IPS DF 4.7 (cell line): ENCODE data around the gene PCSK1N.
"Not testable (repeated sequence)": the region's sequence is repeated elsewhere in the genome, so short reads cannot be mapped to it uniquely, and the experiment has no call there.

Experiments used
- DNase-seq: peaks from one replicate; pipeline ENCODE4 v3.0.0-alpha.2; 2013; ENCODE audit warnings: low spot score; ENCODE audit errors: extremely low read depth

The PCSK1N gene

DNA sequence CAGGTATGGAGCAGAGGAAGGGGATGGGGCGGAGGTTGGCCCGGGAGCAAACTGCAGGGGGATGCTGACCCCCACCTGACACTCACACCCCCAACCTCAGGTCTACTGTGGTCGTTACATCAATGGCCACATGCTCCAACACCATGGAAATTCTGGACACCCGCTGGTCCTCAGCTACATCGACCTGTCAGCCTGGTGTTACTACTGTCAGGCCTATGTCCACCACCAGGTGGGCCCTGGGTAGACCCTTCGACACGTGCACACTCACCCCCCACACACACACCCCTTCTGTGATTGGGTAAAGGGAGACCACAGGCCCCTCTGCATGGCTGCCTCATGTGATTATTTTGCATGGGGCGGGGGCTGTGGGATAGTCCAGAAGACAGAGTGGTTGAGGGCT is 11.3 kb downstream of the PCSK1N start:
- DNase-seq: no peak

DNA sequence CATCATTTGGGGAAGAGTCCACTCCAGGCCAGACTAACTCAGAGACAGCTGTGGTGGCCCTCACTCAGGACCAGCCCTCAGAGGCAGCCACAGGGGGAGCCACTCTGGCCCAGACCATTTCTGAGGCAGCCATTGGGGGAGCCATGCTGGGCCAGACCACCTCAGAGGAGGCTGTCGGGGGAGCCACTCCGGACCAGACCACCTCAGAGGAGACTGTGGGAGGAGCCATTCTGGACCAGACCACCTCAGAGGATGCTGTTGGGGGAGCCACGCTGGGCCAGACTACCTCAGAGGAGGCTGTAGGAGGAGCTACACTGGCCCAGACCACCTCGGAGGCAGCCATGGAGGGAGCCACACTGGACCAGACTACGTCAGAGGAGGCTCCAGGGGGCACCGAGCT is 12.4 kb downstream of the PCSK1N start:
- DNase-seq: no peak

DNA sequence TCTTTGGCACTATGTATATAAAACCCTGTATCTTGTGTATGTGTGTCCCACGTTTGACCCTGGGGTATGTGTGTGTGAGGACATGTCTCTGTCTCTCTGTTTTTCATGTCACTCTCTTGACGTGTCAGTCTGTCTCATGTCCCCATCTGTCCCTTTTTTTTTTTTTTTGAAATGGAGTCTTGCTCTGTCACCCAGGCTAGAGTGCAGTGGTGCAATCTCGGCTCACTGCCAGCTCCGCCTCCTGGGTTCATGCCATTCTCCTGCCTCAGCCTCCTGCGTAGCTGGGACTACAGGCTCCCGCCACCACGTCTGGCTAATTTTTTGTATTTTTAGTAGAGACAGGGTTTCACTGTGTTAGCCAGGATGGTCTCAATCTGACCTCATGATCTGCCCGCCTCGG is 16.0 kb downstream of the PCSK1N start:
- DNase-seq: not testable (repeated sequence)

DNA sequence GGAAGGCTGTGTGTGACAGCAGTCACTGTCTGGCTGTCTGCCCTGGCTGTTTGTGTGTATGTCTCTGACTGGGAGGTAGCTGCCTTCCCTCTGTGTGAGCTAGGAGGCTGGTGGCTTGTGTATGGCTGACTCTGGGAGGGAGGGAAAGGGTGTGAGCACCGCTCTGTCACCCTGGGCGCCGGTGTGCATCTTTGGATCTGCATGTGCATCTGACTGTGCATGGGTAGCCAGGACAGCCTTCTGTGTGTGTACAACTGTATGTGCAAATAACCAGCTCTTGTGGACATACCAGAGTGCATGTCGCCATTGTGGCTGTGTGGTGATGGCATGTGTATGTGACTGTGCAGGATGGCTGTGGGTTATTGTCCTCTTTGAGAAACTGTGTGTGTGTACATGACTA is 16.5 kb downstream of the PCSK1N start:
- no peak for DNase-seq

DNA sequence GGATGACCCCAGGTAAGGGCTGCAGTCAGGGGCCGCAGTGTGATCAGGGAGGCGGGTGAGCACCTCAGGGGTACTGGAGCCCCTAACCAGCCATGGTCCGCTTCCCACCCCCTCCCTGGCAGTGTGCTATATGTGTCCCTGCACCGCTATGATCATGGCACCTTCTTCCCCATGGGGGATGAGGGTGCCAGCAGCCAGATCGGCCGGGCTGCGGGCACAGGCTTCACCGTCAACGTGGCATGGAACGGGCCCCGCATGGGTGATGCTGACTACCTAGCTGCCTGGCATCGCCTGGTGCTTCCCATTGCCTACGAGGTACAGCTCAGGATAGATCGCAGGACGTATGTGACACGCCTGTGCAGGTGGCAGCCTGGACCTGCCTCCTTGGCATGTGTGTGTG is 17.3 kb downstream of the PCSK1N start:
- no peak for DNase-seq

DNA sequence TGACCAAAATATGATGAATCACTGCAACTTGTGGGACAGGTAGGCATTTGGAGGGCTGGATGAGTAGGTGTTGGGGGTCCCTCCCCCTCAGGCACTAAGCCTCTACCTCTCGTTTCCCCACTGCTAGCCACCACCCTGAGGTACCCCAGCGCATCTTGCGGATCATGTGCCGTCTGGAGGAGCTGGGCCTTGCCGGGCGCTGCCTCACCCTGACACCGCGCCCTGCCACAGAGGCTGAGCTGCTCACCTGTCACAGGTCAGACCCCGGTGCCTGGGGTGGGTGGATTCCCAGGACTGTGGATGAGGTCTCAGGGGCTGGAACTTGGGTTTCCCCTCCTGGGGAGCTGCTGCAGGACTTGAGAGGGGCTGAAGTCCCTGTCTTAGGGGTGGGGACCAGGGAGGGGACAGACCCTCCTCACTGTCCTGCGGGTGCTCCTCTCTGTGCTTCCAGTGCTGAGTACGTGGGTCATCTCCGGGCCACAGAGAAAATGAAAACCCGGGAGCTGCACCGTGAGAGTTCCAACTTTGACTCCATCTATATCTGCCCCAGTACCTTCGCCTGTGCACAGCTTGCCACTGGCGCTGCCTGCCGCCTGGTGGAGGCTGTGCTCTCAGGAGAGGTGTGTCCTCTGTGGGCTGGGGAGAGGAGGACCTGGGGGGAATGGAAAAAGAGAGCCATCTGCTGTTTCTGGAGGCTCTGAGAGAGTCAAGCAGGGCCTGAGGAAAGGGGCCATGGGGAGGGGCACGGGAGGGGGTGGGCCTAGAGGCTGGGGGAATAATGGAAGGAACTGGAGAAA is 19.2 kb downstream of the PCSK1N start:
- DNase-seq: no peak

DNA sequence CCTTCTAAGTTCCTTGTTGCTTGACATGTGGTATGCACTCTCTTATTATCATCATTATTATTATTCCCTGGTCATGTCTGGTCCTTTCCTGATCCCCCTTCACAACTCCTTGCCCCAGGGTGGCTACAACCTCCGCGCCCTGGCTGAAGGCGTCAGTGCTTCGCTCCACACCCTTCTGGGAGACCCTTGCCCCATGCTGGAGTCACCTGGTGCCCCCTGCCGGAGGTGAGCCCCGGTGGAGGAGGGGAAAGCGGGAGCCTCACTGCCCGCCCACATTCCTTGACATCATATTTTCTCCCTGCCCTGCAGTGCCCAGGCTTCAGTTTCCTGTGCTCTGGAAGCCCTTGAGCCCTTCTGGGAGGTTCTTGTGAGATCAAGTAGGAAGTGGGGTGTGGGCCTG is 20.1 kb downstream of the PCSK1N start:
- DNase-seq: no peak

DNA sequence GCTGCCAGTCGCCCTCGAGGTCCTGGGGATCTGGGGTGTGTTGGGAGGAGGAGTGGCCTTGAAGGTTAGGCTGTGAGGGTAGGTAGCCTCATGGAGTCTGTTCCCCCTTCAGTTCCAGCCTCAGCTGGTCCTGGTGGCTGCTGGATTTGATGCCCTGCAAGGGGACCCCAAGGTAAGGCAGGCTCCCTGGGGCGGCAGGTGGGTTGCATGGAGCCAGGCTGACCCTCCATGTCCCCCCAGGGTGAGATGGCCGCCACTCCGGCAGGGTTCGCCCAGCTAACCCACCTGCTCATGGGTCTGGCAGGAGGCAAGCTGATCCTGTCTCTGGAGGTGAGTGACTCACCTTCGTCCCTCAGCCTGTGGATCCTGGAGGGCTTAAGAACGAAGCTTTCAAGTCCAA is 20.7 kb downstream of the PCSK1N start:
- DNase-seq: no peak

DNA sequence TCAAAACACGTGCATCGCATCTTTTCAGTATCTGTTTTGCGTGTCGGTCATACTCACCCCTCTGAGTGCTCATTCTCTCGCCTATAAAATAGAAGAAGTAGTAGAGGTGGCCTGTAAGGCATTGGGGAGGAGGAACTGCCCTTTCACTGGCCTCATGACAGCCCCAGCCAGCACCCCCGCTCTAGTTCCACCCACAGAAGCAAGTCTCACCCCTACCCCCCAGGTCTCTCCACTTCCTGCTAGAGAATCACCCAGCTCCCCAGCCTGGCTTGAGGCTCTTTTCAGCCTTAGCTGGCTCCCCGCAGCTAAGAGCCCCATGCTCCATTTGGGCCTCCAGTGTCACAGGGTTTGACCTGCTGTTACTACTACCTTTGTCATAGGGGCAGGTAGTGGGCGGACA is 21.8 kb downstream of the PCSK1N start:
- DNase-seq: no peak

DNA sequence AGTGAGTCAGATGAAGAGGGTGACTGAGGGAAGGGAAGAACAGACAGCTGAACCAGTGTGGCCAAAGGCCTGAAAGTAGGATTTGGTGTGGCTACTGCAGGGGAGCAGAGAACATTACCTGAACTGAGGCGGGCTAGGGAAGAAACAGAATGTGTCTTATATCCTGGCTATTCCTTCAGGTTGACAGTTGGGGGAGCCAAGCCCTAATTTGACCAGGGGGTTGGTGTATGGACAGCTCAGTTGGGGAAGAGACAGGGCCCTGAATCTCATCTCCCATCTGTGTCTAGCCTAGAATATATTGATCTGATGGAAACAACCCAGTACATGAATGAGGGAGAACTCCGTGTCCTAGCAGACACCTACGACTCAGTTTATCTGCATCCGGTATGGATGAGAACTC is 29.3 kb downstream of the PCSK1N start:
- DNase-seq: no peak

DNA sequence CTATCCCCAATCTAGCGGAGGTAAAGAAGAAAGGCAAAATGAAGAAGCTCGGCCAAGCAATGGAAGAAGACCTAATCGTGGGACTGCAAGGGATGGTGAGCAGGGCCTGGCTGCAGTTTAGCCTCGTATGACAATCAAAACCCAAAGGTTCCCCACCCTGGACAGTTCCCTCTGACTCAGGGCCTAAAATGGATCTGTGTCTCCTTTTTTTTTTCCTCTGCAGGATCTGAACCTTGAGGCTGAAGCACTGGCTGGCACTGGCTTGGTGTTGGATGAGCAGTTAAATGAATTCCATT is 32.6 kb downstream of the PCSK1N start:
- DNase-seq: no peak

DNA sequence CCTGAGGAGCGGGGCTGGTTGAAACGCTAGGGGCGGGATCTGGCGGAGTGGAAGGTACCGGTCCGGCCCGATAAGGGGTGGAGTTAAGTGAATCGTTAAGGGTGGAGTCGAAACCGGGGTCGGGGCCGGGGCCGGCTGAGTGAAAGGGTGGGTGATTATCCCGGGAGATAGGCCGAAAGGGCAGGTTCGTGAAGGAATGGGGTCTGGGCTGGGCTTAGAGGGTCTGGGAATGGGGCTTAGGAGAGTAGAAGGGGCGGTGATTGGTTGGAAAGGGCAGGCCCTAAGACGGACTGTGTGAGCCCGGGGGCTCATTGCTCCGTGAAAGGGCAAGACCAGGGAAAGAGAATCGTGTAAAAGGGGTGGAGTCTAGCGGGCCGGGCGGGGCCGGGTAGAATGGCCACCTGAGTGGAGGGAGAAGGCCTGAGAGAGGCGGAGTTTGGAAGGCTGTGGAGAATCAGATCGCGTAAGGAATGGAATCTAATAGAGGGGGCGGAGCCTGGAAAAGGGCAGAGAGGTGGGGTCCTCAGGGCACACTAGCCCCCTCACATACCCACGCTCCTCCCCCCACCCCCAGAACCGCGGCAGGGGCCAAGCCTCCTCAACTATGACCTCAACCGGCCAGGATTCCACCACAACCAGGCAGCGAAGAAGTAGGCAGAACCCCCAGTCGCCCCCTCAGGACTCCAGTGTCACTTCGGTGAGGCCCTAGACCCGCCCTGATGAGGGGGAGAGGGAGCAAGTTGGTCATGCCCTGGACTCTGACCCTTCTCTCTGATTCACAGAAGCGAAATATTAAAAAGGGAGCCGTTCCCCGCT is 33.1 kb downstream of the PCSK1N start:
- DNase-seq: no peak

DNA sequence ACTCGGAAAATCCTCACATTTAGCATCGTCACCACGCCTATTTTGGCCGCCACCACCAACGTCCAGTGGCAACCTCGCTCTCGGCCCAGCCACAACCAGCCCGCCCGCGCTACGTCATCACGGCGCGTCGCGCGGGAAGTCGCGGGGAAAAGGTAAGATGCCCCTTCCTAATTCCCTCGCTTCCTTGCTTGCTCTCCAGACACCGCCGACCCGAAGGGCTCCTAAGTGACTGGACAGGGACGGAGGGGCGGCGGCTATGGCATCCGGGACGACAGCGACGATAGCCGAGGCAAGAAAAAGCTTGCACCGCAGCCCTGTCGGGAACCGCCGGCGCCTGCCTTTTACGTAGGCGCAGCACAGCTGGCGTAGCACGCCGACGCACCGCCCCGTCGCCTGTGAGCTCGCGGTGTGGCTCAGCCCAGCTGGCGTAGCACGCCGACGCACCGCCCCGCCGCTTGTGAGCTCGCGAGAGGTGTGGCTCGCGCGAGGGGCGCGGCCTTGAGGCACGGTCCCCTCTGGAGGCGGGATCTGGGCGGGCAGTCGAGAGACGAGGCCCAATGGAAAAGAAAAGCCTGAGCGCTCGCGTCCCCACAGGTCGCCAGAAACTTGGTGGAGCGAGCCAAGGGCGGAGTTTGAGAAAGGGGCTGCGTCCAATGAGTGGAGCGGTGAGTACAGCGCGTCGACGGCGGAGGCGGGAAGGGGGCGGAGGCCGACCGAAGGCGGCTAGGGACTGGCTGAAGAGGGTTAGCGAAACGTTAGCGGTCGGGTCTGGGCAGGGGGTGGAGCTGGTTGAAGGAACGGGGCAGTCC is 33.9 kb downstream of the PCSK1N start, which contains the start of gene HDAC6:
HDAC6 (plus strand) TSS at position 788 of the 809 bp plus-strand sequence. CDS start 626 bp downstream, outside the sequence.
- DNase-seq: peak; percentile 79

DNA sequence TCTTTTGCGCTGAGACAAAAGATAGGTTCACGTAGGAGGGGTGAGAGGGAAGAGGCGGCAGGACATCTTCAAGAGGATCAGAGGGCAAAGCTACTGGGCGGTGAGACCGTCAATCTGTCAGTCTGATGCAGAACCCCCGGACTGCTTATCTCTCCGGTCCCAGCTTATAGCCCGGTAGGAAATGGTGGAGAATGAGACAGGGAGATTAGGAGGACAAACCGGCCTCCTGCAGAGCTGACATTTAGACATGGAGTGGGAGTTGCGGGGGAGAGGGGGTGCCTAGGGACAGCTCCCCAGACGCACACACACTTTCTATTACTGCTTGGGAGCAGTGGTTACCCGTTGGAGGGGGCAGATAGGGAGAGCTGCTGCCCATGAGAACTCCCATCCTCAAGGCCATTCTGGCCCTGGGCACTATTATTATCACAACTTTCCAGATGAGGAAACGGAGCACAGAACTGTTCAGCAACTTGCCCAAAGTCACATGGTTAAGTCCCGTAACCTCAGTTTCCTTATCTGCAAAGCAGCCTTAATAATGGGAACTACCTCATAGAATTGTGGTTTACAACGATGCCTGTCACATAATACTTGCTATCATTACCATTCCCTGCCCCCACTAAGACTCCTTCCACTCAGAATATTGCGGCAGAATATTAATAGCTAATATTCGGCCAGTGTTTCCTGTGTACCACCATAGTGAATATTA is 34.7 kb downstream of the PCSK1N start:
- no peak for DNase-seq

DNA sequence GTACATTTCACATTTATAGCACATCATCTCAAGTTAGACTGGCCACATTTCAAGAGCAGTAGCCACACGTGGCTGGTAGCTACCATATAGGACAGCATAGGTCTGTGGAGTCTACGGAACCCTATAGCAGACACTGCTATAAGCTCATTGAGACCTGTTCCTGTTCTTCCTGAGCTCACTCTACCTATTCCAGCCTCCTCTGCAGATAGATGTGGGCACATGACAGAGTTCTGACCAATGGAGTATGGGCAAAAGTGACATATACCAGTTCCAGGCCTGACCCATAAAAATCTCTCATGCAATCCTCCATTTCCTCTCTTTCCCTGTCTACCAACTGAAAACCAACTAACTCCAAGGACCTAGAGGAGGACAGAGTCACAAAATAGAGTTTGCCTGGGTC is 37.1 kb downstream of the PCSK1N start:
- DNase-seq: no peak

DNA sequence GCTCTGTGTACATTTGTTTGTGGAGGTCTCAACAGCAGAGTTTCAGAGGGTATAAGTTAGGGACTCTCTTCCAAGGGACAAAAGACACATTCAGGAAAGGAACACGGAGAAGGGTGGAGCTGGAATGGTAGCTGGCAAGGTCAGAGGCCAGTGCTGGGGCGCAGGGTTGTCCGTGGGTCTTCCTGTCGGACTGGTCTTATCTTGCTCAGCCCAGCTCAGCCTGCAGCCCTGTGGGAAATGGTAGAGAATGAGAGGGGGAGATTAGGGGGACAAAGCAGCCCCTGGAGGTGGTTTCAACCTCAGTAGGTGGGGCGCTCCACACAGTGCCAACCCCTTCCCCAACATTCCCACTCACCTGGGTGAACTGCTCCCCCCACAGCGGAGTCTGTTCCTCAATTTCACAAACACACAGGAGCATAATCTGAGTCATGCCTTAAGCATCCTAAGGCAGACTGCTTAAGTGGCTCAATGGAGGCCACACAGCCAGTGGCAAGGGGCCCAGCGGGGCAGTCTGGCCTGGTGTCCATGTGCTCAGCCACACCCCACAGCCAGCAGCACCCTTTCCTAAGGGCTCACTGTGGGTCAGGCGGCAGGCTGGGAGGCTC is 40.4 kb downstream of the PCSK1N start:
- no peak for DNase-seq

DNA sequence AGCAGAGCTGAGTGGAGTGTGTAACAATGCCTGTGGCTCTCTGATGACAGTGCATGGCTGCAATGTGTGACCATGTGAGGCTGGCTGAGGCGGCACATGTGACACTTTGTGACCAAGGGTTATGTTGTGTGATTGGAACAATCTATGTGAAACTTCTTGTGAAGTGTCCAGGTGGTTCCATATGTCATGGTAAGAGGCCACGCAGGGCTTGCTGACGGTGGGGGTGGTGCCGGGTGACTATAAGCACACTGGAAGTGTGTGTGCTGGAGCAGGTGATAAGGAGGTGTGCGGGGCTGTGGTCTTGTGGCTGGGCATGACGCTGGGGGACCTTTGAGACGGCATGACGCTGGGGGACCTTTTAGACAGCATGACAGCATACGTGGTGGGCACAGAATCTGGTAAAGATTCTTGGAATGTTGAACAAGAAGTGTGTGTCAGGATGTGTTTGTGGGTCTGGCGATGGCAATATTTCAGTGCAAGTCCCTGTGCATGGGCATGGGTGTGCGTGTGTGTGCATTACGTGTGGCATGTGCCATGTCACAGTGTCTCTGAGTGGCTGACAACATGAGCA is 41.0 kb downstream of the PCSK1N start:
- no peak for DNase-seq

DNA sequence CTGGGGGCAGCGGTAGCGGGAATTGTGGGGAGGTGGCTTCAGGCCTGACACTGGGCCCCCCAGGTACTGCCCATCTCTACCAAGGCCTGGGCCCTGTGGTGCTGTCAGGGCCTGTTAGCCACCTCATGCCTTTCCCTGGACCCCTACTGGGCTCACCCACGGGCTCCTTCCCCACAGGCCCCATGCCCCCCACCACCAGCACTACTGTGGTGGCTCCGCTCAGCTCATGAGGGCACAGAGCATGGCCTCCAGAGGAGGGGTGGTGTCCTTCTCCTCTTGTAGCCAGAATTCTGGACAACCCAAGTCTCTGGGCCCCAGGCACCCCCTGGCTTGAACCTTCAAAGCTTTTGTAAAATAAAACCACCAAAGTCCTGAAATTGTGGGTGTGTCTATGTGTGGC is 41.5 kb downstream of the PCSK1N start:
- DNase-seq: no peak

DNA sequence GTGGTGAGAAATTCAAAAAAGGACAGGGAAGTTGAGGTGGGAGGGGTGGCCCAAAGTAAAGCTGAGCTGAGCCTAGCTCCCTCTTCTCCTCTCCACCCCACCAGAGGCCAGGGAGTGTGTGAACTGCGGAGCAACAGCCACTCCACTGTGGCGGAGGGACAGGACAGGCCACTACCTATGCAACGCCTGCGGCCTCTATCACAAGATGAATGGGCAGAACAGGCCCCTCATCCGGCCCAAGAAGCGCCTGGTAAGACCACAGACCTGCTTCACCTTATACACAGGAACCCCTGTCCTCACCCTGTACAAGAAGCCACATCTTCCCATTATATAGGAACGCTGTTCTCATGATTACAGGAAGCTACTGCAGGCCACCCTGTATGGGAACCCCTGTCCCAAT is 43.2 kb downstream of the PCSK1N start:
- no peak for DNase-seq

DNA sequence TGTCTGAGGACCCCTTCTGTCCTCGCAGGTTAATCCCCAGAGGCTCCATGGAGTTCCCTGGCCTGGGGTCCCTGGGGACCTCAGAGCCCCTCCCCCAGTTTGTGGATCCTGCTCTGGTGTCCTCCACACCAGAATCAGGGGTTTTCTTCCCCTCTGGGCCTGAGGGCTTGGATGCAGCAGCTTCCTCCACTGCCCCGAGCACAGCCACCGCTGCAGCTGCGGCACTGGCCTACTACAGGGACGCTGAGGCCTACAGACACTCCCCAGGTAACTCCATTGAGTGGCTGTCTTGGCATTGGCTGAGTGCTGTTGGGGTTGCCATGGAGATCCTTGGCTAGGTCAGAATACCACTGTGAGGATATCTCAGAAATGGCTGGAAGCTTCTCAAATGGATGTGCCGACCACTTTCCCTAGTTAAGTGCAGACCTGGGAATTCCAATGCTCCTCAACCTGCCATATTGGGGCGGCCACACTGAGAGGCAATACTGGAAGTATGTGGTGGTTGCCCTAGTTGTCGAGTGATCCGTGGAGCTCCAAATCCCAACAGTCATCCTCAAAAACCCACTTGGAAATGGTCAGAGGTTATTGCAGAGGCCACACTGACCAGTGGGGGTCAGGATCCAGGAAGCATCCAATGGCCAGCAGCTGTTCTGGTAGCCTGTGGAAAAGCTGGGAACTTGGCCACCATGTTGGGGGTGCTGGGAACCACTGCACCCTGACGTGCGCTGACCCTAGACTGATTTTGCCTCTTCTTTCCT is 44.2 kb downstream of the PCSK1N start:
- DNase-seq: no peak
